Calu3 (cell line): Measurements from ENCODE around the gene MKNK2. TPM values are rescaled to one million over a fixed set of nuclear protein-coding genes. Genes with fewer than 3 reads are reported as not detected.
A peak's percentile ranks its signal among the peaks of the same experiment; 100 is the strongest.

Source experiments
- BruUV-seq: library from RNA; stranded (reverse); fragments of 400-500 nt; replicated peaks from 2 replicates; lab custom pipeline; 2021; lab: Mats Ljungman, UMichigan
- CTCF ChIA-PET: fragments of 300-600 bp; sonication (Branson Sonifier 250); formaldehyde crosslinking; loops from one replicate; lab custom pipeline; 2022; ENCODE audit warnings: antibody characterized with exemption; lab: Charles Lee
- DNase-seq: peaks from one replicate; pipeline ENCODE4 v3.0.0; 2022
- H3K27ac Mint-ChIP-seq: one replicate; pipeline ENCODE4 v1.8.0; 2022; ENCODE audit warnings: mixed read lengths; ENCODE audit not compliant: unreplicated experiment
- H3K27me3 Mint-ChIP-seq: one replicate; pipeline ENCODE4 v1.8.0; 2022; ENCODE audit warnings: mixed read lengths; ENCODE audit not compliant: unreplicated experiment
- H3K36me3 Mint-ChIP-seq: one replicate; pipeline ENCODE4 v1.8.0; 2022; ENCODE audit warnings: mild to moderate bottlenecking, moderate library complexity, mixed read lengths; ENCODE audit not compliant: insufficient read depth, unreplicated experiment
- H3K4me1 Mint-ChIP-seq: one replicate; pipeline ENCODE4 v1.8.0; 2022; ENCODE audit warnings: mild to moderate bottlenecking, low read depth, mixed read lengths; ENCODE audit not compliant: unreplicated experiment
- H3K4me3 Mint-ChIP-seq: one replicate; pipeline ENCODE4 v1.8.0; 2022; ENCODE audit warnings: mild to moderate bottlenecking, low read depth, moderate library complexity, mixed read lengths; ENCODE audit not compliant: unreplicated experiment
- H3K9me3 Mint-ChIP-seq: one replicate; pipeline ENCODE4 v1.8.0; 2022; ENCODE audit warnings: low read depth, mixed read lengths; ENCODE audit not compliant: unreplicated experiment
- CTCF ChIP-seq: fragments of 200-600 bp; IDR thresholded peaks from one replicate; pipeline ENCODE4 v1.8.0; 2022; ENCODE audit warnings: antibody characterized with exemption; ENCODE audit not compliant: unreplicated experiment
- intact Hi-C: fragments of 100-400 bp; cut with micrococcal nuclease; formaldehyde crosslinking; loops from one replicate; pipeline ENCODE4 v1.10.0; 2022; ENCODE audit not compliant: unreplicated experiment
- total RNA-seq: library from RNA; stranded (reverse); gene quantifications from 2 replicates; pipeline ENCODE4 v1.2.3, GENCODE V29; 2022

The MKNK2 gene
- total RNA-seq, 1 experiment from 2014 or later, result 96.0 TPM

GRCh38 chr19:2032296-2032941, 18.6 kb downstream of the MKNK2 start:
- Mint-ChIP-seq H3K27me3 (no peaks in the 10 kb centered on the region), H3K4me3 (peak overlapping the region; percentile 39), H3K4me1 (peaks cover 12% of the 10 kb centered on the region), H3K27ac (peak overlapping the region; percentile 78), H3K9me3 (peaks cover 2% of the 10 kb centered on the region), H3K36me3 (peaks cover 9% of the 10 kb centered on the region)
- intact Hi-C loops, result no loop called here
- BruUV-seq, result no TSS peak
- peak; percentile 92 for DNase-seq
- TF ChIP-seq CTCF, result no peak
- CTCF ChIA-PET, result interaction anchor here (0.9 kb wide), 1 partner anchor 13 kb away, joined by 6 read pairs; no protein-coding TSS in a partner anchor

GRCh38 chr19:2027361-2027760, 23.7 kb downstream of the MKNK2 start:
- H3K36me3 Mint-ChIP-seq, result peaks cover 9% of the 10 kb centered on the region
- H3K9me3 Mint-ChIP-seq, result no peaks in the 10 kb centered on the region
- peaks cover 10% of the 10 kb centered on the region for H3K4me1 Mint-ChIP-seq
- H3K27me3 Mint-ChIP-seq, result no peaks in the 10 kb centered on the region
- H3K4me3 Mint-ChIP-seq, result no peak overlapping the region
- BruUV-seq, result no TSS peak
- no peak overlapping the region for H3K27ac Mint-ChIP-seq
- DNase-seq, result no peak
- no peak for TF ChIP-seq CTCF
- CTCF ChIA-PET, result no interaction called here
- intact Hi-C loops, result no loop called here

- no peak for DNase-seq
- Mint-ChIP-seq H3K27me3 (no peaks in the 10 kb centered on the region), H3K4me3 (no peak overlapping the region), H3K36me3 (peaks cover 11% of the 10 kb centered on the region), H3K27ac (no peak overlapping the region), H3K4me1 (peaks cover 7% of the 10 kb centered on the region), H3K9me3 (no peaks in the 10 kb centered on the region)
- BruUV-seq, result no TSS peak
- intact Hi-C loops, result no loop called here
- TF ChIP-seq CTCF, result no peak
- CTCF ChIA-PET, result no interaction called here
These were observed 24.3 kb downstream of the MKNK2 start for GRCh38 chr19:2026770-2027169.

GRCh38 chr19:2022289-2022688, 28.8 kb downstream of the MKNK2 start:
- Mint-ChIP-seq H3K4me3 (no peak overlapping the region), H3K36me3 (peaks cover 9% of the 10 kb centered on the region), H3K27me3 (no peaks in the 10 kb centered on the region), H3K9me3 (no peaks in the 10 kb centered on the region), H3K4me1 (peaks cover 12% of the 10 kb centered on the region), H3K27ac (no peak overlapping the region)
- TF ChIP-seq CTCF, result no peak
- BruUV-seq, result no TSS peak
- DNase-seq, result no peak
- CTCF ChIA-PET, result no interaction called here
- intact Hi-C loops, result no loop called here
